ENCODE measurements around the gene ZNF503.

ZNF503 gene

DNA sequence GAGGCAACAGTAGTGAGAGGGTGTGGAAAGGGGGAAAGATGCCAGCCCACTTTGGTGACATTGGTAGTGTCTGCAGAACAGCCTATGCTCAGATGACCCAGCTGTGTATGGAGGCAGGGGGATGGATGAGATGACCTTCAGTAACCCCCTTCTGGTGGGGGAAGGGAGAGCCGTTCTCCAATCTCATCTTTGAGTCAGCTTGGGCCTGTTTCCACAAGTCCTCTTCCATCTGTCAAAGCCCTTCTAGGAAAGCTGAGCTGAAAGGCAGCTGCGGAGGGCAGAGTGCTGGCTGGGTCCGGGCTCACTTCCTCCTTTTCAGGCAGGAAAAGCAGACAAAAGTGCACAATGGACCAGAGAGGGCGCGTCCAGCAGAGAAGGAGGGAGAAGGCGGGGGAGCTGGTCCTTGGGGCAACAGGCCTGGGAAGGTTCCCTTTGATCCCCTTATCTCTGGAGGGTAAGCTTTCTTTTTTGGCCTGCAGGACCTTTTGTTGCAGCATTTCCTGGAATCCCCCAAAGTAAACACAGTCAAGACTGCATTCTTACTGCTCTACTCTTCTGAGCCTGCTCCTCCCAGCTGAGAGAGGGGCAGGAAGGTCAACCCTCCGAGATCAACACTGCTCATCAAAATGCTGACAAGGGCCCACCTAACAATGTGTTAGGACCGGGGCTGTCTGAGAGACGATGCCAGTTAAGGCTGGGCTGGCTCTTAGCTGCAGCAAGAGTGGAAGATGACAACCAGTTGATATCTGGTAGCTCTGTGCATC, 28.6 kb upstream of the ZNF503 start:
- no peak for DNase-seq

DNA sequence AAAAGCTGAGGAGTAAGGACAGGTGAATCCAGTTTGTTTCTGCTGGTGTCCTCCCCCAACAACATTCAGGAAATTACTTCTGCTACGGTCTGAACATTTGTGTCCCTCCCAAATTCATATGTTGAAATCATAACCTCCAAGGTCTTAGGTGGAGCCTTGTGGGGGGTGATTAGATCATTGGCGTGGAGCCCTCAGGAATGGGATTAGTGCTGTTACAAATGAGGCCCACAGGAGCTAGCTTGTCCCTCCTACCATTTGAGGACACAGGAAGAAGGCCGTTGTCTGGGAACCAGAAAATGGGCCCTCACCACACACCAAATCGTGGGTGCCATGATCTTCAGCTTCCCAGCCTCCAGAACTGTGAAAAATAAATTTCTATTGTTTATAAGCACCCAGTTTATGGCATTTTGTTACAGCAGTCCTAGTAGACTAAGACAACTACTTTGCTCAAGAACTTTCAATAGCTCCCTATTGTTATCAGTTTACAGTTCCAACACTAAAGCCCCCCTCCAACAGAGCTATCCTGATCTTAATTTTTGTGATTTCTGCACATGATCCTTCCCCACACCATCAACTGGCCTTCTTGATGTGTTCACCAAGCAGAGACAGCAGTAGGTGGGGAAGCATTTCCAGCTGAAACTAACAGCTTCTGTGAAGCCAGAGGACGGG, 27.7 kb upstream of the ZNF503 start:
- no peak for DNase-seq

DNA sequence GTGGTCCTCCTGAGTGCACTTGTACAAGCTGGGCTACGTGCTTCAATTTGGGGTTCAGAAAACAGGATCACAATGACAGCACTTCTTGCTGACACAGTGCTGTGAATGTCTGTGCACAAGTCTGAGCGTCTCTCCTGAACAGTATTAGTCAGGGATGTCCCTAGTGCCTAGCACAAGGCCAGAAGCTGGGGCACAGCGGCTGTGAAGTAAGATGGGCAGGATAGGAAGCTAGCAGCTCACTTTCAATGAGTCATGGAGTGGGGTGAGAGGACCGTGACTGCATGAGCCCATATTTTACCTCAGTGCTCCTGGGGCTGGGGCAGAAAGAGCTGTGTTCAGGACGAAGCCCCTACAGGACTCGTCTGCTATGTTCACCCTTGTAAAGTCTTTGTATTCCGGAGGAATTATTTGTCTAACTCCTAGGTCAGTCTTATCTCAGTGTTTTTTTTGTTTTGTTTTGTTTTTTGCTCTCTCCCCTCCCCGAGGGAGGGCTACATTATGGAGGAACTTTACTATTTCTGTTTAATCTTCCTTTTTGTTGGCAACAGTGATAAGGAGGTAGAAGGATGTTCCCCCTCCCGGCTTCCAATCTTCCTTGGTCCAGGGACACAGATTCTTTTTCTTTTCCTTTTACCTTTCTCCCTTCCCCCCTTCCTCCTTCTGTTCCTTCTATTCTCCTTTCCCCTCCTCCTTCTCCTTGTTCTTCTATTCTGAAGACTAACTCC, 27.0 kb upstream of the ZNF503 start:
- DNase-seq, result no peak

DNA sequence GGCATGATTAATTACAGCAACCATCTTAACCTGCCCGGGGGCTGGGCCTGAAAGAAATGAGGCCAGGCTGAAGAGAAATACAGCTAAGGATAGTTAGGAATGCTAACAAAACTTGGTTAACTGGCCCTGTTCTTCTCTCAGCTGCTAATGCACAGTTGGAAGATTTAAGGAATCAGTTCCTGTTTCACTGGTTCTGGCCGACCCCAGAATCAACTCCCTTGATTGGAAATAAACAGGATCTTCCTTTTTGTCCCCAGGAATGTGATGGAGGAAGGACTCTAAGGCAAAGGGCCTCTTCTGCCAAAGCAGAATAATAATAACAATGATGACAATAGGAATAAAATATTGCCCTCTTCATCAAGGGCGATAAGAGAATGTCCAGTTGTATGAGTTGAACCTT, 26.4 kb upstream of the ZNF503 start:
- no peak for DNase-seq

DNA sequence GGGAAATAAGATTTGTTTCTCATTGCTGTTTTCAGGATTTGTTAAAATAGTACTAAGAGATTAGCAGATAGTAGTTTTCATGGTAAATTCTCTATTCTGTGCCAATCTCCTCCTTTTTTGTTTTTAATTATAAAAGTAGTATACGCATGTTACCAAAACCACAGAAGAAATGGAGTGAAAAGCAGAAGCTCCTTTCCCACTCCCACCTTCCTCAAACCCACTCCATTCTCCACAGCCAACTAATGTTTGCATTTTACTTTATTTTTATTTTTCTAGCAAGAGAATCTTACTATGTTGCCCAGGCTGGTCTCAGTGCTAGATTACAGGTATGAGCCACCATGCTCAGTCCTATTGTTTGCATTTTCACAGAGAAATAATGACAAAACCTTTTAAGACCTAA, 25.3 kb upstream of the ZNF503 start:
- no peak for DNase-seq

DNA sequence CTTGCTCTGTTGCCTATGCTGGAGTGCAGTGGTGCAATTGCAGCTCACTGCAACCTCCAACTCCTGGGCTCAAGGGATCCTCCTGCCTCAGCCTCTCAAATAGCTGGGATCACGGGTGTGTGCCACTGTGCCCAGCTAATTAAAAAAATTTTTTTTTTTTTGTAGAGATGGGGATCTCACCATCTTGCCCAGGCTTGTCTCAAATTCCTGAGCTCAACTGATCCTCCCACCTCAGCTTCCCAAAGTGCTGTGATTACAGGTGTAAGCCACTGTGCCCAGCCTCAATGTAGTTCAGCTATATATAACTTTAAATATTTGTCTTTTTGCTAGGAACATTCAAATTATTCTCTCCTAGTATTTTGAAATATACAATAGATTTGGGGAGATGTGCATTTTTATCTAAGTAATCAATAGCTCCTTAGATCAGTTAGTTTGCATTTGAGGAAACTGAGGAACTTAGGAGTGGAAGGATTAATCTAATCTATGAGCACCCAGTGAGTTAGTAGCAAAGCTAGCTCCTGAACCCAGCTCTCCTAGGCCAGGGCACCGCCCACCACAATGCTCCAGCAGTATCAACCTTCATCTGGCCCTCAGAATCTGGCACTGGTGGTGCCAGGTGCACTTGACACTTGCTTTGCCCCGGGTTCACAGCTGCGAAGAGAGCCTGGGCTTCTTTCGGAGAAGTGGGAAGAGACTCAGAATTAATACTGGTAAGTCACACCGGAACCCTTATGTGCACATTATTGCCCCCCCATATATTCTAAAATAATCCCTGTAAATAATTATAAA, 23.9 kb upstream of the ZNF503 start:
- no peak for DNase-seq

DNA sequence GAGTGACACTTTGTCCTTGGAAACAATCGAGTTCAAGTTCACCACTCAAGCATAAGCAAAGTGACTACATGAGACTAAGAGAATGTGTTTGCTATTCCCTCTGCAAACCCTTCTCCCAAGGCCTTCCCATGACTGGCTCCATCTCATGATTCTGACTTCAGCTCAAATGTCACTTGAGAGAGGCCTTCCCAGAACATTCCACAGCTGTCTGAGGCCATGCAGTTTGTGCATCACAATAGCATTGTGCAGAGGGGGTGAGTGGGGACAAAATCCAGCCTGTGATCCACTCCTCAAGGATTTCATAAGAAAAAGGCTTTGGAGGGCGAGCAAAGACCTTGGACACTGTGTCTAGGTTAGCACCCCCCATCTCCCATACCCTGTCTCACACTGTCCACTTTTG, 23.0 kb upstream of the ZNF503 start:
- DNase-seq, result no peak

DNA sequence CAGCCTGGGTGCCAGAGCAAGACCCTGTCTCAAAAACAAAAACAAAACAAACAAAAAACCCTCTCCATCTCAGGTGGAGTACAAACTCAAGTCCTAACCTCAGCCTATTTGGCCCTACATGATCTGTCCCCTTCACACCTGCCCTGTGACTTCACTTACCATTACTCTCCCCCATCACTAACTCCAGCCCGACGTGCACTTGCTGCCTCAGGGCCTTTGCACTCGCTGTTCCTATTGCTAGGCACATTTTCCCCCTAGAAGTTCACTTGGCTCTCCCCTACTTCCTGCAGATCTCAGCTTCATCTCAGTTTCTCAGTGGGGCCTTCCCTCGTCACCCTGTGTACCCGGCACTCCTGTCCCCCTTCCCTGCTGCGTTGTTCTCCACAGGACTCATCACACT, 21.3 kb upstream of the ZNF503 start:
- no peak for DNase-seq

DNA sequence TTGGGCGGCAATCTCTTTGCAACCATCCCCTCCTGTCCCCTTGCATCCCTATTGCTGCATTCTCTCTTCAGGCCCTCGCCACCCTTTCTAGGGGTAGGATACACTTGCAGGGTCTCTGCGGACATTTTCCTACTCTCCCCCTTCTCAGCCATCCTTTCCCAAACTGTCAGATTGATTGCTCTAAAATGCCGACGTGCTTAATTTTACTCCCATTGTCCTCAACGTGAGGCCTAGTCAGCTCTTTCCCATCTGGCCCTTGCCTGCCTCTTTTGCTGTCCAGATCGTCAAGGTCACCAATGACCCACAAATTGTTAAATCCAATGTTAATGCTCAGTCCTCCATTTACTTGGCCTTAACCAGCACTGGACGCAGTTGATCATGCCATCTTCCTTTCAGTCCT, 17.1 kb upstream of the ZNF503 start:
- no peak for DNase-seq

DNA sequence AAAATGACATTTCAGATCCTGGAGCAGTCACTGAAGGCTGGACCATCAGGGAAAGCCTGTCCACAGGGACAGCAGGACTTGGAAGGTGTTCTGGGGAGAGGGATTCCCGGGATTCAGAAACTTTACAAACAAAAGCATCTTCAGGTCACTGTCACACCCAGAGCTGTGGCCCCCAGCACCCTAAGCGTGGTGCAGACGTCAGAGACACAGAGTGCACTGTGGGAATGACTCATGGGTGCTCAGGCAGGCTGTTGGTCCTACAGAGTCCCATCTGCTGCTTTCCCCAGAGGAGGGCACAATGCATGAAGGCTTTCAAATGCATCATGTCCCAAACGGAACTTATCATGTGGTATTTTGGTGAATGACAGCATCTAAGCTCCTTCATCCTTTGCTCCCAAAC, 16.7 kb upstream of the ZNF503 start:
- DNase-seq, result no peak

DNA sequence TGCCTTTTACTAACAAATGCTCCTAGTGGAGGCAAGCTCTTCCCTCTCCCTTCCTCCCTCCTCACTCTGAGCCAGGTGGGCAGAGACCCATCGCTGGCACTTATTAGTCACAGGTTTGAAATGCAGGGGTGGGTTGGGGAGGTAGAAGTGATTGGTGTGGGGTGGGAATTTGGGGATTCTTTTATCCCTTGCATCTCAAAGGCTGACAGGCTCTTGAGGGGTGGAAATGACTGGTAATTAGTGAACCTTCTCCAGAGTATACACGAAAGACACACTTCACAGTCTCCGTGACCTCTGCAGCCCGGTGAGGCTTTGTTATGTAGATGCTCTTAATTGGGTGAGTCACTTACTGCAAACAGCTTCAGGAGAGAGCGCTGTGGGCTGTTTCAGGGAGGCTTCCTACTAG, 16.0 kb upstream of the ZNF503 start:
- no peak for DNase-seq

DNA sequence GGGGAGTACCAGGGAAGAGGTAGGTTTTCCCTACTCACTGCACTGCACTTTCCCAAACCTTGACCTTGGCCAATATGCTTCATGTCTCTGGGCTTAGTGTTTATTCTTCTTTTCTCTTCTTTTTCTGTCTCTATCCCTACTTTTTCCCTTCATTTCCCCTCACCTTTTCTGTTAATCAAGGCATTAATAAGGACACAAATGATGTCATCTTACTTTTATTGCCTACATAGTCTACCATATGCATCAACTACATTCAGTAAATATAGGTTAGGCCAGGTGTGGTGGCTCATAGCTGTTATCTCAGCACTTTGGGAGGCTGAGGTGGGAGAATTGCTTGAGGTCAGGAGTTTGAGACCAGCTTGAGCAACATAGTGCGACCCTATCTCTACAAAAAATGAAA, 13.0 kb upstream of the ZNF503 start:
- no peak for DNase-seq

DNA sequence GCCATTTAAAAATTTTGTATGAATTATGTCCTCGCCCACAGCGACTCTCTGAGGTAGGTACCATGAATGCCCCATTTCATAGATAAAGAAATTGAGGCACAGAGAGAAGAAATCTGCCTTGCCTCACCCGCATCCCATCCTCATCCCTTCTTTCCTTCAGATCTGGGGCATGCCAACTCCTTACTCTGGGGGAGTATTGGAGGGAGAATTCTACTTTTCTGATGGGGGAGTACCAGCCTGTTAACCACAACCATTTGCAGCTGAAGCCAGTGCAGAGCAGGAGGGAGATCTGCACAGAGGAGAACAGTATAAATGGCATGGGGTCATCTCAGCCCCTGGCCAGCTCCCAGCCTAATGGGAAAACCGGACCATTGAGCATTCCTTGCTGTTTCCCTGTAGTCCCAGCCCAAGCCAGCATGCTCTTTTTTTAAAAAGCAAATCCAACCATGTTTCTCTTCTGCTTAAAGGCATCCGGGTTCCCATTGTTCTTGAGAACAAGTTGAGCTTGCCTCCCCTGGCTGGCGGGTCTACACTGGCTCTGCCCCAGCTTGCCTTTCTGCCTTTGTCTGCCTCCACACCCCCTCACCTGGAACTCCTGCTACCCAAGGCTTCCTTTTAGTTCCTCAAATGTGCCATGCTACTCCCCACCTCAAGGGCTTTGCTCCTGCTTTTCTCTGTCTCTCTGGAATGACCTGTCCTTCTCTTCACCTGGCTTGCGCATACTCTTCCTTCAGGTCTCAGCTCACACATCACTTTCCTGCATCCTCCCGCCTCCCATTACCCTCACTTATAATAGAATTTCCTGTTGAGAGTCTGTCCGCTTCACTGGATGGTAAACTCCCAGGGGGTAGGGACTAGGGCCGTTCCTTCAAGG, 8.8 kb upstream of the ZNF503 start:
- no peak for DNase-seq

DNA sequence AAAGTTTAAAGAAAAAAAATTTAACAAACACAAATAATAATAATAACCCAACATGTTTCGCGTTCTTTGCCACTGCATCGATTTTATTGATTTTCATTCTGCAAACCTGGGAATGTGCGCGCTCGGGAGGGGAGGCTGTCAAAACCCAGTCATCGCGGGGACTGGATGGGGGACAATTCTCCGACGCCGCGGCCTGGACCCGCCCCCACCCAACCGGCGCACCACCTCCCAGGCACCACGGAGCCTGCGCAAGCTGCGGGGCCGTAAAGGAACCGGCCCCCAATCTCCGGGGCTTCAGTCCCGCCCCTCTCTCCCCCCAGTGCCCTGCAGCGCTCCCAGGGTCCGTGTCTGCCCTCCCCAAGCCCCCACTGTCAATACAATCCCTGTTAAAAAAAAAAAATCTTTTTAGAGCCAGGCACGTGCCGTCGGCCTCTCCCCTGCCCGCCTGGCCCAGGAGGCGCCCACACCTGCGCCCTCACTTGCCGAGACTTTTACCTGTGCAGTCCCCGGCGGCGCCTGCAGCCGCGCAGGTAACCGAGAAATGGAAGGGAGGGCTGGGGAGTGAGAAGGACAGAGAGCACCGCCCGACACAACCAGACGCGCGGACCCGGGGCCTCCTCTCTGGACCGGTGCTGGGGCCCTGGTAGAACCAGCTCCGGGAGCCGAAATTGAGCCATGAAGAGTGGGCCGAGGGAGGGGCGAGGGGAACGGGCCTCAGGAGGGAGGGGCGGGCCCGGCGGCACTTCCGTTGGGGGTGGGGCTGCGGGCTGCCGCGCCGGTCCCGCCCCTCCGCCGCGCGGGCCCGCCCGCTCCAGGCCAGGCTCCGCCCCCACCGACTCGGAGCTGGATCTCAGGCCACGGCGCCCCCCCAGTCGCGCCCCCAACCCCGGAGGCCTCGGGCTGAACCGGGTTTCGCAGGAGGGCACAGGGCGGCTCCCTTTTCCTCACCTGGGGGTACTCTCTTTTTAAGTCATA, 7.6 kb upstream of the ZNF503 start:
- DNase-seq, result no peak

DNA sequence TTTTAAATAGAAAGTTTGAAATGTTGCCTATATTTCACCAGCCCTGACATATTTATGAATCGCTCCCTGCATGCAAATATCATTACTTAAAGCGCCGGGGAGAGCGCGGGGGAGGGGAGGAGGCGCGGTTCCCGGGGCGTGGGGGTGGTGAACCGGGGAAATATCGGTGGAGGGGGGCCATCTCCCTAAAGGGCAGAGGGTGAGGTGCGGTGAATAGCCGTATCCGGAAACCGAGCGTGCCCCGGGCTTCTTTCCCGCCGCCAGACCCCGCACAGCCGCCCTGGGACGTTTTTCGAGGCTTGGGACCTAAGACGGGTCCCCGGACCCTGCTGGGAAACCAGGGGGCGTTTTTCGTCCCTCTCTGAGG, 6.9 kb upstream of the ZNF503 start:
- no peak for DNase-seq

DNA sequence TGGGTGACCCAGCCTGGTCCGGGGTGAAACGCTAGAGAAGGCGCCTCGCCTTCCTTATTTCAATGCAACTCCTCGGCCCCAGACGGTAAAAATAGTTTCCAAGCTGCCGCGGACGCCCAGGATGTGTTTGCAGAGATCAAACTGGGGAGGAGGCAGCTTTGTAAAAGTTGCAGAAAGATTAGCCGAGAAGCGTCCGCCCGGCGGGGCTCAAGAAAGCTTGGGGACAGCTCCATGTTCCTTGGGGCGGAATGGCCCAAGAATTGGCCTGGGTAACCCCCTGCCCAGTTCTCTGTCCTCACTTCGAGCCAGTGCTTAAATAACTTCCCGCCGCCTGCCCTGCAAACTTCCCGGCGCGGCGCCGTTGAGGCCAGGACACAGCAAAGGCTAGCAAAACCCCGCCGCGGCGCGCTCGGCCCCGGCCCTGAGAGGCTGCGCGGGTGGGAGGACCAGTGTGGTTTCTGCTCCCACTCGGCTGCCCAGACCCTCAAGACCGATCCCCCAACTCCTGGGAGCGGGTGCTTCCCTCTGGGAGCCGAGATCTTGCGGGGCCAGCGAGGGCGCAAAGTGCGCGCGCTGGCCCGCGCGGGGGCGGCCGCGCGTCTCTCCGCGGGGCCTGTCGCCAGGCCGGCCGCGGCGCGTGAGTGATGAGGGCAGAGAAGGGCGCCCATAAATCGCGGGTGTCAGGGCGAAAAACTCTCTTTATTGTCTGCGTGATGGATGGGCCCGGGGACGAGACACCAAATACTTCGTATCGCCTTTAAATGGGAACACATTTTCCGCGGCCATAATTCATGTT, 6.3 kb upstream of the ZNF503 start:
- DNase-seq, result no peak

DNA sequence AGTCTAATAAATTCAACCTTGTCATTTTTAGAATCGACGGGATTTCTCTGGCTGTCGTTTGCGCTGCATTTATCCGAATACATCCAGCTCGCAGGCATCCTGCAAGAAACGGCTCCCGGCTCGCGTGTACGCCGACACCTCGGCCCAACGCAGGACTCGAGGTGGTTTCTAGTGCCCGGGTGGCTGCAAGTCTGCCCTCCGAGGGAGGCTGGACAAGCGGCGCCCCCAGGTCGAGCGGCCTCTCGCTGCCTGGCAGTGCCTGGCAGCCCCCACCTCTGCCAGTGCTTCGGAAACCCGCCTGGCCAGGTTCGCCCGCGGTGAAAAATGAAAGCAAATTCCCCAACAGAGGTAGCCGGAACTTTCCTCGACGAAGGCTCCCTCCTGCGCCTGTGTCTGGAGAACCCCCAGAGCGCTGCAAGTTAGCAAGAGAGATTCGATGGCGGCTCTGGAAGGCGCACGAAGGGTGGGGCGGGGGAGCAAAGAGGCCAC, 5.7 kb upstream of the ZNF503 start:
- DNase-seq, result no peak

DNA sequence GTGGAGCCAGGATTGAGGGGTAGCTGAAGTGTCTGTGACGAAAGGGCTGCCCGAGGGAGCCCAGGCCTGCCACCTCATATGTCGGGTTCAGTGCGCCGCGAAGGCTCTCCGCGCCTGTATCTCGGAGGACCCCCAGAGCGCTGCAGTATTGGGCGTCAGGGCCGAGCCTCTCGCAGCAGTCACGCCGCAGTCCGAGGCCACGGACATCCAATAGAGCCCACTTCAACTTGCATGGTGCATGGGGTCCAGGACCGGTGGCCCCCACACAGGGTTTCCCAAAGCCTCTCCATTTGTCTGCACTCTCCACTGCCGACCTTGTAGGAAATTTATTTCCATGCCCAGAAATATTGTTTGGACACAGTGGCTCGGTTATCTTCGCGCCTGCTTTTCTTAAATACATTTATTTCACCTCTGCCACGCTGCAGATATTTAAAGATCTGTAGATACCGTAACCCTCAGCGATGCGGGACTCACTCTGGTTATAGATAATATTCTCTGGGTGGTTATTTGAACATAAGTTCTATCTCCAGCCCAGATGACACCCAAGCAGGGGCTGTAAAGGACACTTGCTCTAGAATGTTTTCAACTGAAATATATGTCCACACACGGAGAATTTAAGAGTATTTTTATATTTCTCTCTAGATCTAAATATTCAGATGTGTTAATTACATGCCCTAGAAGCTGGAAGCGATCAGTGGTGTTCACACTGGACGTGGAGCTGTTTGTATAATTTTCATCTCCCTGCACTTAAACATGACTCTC, 5.1 kb upstream of the ZNF503 start:
- no peak for DNase-seq
